GM21381 (cell line): ENCODE results near the gene ALG6.

ENCODE experiments used
- ATAC-seq: cut with Tn5 transposase; IDR thresholded peaks from one replicate; pipeline ENCODE4 v1.9.1; 2021; ENCODE audit warnings: mild to moderate bottlenecking, moderate library complexity; ENCODE audit not compliant: unreplicated experiment

ALG6 gene

DNA sequence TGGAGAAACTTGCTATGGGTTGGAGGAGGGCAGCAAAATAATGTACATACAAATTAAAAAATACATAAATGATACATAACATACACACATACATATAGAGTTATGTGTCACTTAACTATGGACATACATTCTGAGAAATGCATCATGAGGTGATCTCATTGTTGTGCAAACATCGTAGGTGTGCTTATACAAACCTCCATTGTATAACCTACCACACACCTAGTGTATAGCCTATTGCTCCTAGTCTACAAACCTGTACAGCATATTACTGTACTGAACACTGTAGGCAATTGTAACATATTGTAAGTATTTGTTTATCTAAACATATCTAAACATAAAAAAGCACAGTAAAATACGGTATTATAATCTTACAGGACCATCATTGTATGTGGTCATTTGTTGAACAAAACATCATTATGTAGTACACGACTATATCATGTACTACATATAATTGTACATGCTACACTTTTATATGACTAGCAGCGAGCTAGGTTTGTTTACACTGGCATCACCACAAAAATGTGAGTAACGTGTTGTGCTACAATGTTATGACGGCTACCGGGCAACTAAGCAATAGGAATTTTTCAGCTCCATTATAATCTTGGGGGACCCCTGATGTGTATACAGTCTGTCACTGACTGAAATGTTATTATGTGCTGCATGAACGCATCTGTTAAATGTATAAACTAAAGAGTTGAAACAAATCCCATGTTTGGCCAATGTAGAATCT lies 120.1 kb downstream of the ALG6 start:
- no peak for ATAC-seq
